Hematopoietic multipotent progenitor cell treated with erythropoietin and hydrocortisone succinate and interleukin-3 and kit ligand, for 15 days (in vitro differentiated cells): ENCODE results near the gene ZNFX1.

Experiments
- DNase-seq: peaks from one replicate; pipeline ENCODE4 v3.0.0-alpha.2; 2015; ENCODE audit warnings: low spot score

Gene ZNFX1

GRCh38 chr20:49292010-49292409 lies 14.2 kb upstream of the ZNFX1 start:
- DNase-seq, result no peak

GRCh38 chr20:49291200-49291599 lies 13.3 kb upstream of the ZNFX1 start:
- DNase-seq, result no peak

GRCh38 chr20:49290608-49291191 lies 12.8 kb upstream of the ZNFX1 start:
- no peak for DNase-seq

- no peak for DNase-seq
Observed at GRCh38 chr20:49288784-49289696, 11.2 kb upstream of the ZNFX1 start.

- no peak for DNase-seq
Observed at GRCh38 chr20:49288250-49288751, 10.4 kb upstream of the ZNFX1 start.

GRCh38 chr20:49287555-49288249 lies 9.8 kb upstream of the ZNFX1 start:
- no peak for DNase-seq

GRCh38 chr20:49286689-49287551 lies 9.1 kb upstream of the ZNFX1 start:
- DNase-seq, result no peak

GRCh38 chr20:49285813-49286494 lies 8.1 kb upstream of the ZNFX1 start:
- DNase-seq, result no peak

GRCh38 chr20:49285233-49285668 lies 7.4 kb upstream of the ZNFX1 start:
- DNase-seq, result no peak

GRCh38 chr20:49284818-49285217 lies 7.0 kb upstream of the ZNFX1 start:
- DNase-seq, result no peak

- no peak for DNase-seq
Observed at GRCh38 chr20:49283703-49284625, 6.1 kb upstream of the ZNFX1 start.

GRCh38 chr20:49283176-49283702 lies 5.4 kb upstream of the ZNFX1 start:
- no peak for DNase-seq

- DNase-seq, result no peak
Observed at GRCh38 chr20:49282584-49283171, 4.8 kb upstream of the ZNFX1 start.

- DNase-seq, result no peak
Observed at GRCh38 chr20:49281913-49282467, 4.1 kb upstream of the ZNFX1 start.

GRCh38 chr20:49281059-49281912 lies 3.4 kb upstream of the ZNFX1 start:
- no peak for DNase-seq

GRCh38 chr20:49280463-49281058 lies 2.7 kb upstream of the ZNFX1 start:
- DNase-seq, result no peak

- no peak for DNase-seq
Observed at GRCh38 chr20:49279677-49280462, 2.0 kb upstream of the ZNFX1 start.
